Lower leg skin (tissue), 4 donors: ENCODE measurements around the gene HACD1. TPM values are rescaled to one million over a fixed set of nuclear protein-coding genes. Genes with fewer than 3 reads are reported as not detected.

Experiments used
- DNase-seq, 2 donors: peaks; one replicate each; pipeline ENCODE4 v3.0.0-alpha.2; 2019; ENCODE audit warnings: low spot score in 2 of 2
- H3K4me3 ChIP-seq: fragments of 200-600 bp; sonication (generic); 2 replicates; pipeline ENCODE4 v1.5.1; 2017; ENCODE audit warnings: mild to moderate bottlenecking, low read depth; ENCODE audit not compliant: poor library complexity, severe bottlenecking
- CTCF ChIP-seq, 3 donors: fragments of 450-650 bp; IDR thresholded peaks; one replicate each; pipeline ENCODE4 v1.5.1; 2016; ENCODE audit warnings: antibody characterized with exemption in 3 of 3, mild to moderate bottlenecking in 3 of 3, moderate library complexity in 2 of 3
- POLR2A ChIP-seq, 2 donors: fragments of 450-650 bp; IDR thresholded peaks; one replicate each; pipeline ENCODE4 v1.6.1; 2016 to 2017; ENCODE audit warnings: antibody characterized with exemption in 2 of 2, mild to moderate bottlenecking in 1 of 2, moderate library complexity in 1 of 2
- WGBS, 2 donors: methylation state at CpG; one replicate each; pipeline ENCODE4 v1.1.5; 2018; 5-methylcytosine and 5-hydroxymethylcytosine counted together
- intact Hi-C: fragments of 100-400 bp; cut with DNase I; formaldehyde crosslinking; loops from one replicate; pipeline ENCODE4 v1.15.0; 2023; ENCODE audit warnings: low total_unique reads
- total RNA-seq, 4 donors: library from RNA; depleted of rRNA; stranded (reverse); fragments of >200 nt; gene quantifications; one replicate each; pipeline ENCODE4 v1.1.0, GENCODE V29; 2016

The HACD1 gene
- total RNA-seq, 4 donors from 2014 or later: 0.80 to 4.1 (median 2.7) TPM

GRCh38 chr10:17660921-17661320 is 43.7 kb upstream of the HACD1 start:
- no peak for DNase-seq
- TF ChIP-seq POLR2A (IDR thresholded peaks at IDR 0.05) (no peak), CTCF (IDR thresholded peaks at IDR 0.05) (no peak)
- intact Hi-C loops: no loop called here
- no peak overlapping the region for H3K4me3 ChIP-seq

GRCh38 chr10:17659365-17659764 is 42.2 kb upstream of the HACD1 start:
- DNase-seq: no peak
- intact Hi-C loops: no loop called here
- 87 to 88% methylated on average over 4 of the region's 4 CpGs for WGBS, 2 donors
- H3K4me3 ChIP-seq: no peak overlapping the region
- TF ChIP-seq CTCF (IDR thresholded peaks at IDR 0.05): no peak
- TF ChIP-seq POLR2A (IDR thresholded peaks at IDR 0.05): no peak

GRCh38 chr10:17657103-17657500 is 39.9 kb upstream of the HACD1 start:
- H3K4me3 ChIP-seq: no peak overlapping the region
- no peak for TF ChIP-seq POLR2A (IDR thresholded peaks at IDR 0.05)
- TF ChIP-seq CTCF (IDR thresholded peaks at IDR 0.05): no peak
- 33 to 63% methylated on average over 1 of the region's 1 CpG for WGBS, 2 donors
- DNase-seq: no peak
- intact Hi-C loops: no loop called here

- TF ChIP-seq CTCF (IDR thresholded peaks at IDR 0.05) (no peak), POLR2A (IDR thresholded peaks at IDR 0.05) (no peak)
- no peak for DNase-seq
- no peak overlapping the region for H3K4me3 ChIP-seq
- 81 to 91% methylated on average over 5 of the region's 5 CpGs for WGBS, 2 donors
- intact Hi-C loops: no loop called here
Measured at GRCh38 chr10:17655567-17656146, 38.5 kb upstream of the HACD1 start.

- DNase-seq: no peak
- no peak overlapping the region for H3K4me3 ChIP-seq
- no peak for TF ChIP-seq CTCF (IDR thresholded peaks at IDR 0.05)
- 83 to 88% methylated on average over 3 of the region's 3 CpGs for WGBS, 2 donors
- intact Hi-C loops: no loop called here
Measured at GRCh38 chr10:17655009-17655408, 37.8 kb upstream of the HACD1 start.

- intact Hi-C loops: no loop called here
- H3K4me3 ChIP-seq: no peak overlapping the region
- no peak for DNase-seq
- TF ChIP-seq POLR2A (IDR thresholded peaks at IDR 0.05): no peak
- TF ChIP-seq CTCF (IDR thresholded peaks at IDR 0.05): no peak
Measured at GRCh38 chr10:17652585-17652984, 35.4 kb upstream of the HACD1 start.
